ENCODE results near the gene TMEM203. TPM values are rescaled to one million over a fixed set of nuclear protein-coding genes. Genes with fewer than 3 reads are reported as not detected.

Gene TMEM203
- total RNA-seq, 1 donor from 2014 or later, result 36.5 TPM

GRCh38 chr9:137188490-137189296 is 16.8 kb downstream of the TMEM203 start, which contains the start of the genes ANAPC2 and SSNA1:
ANAPC2 (minus strand) TSS chr9:137188560; CDS start chr9:137188532, 28 bp downstream.
SSNA1 (plus strand) TSS chr9:137188676; CDS start chr9:137188727, 51 bp downstream.
- no peak for TF ChIP-seq CTCF (IDR thresholded peaks at IDR 0.05; ENCODE audit: partially characterized antibody, unreplicated experiment)
- peak within 1 kb of the TSS; percentile 96 for H3K4me3 Mint-ChIP-seq (ENCODE audit: unreplicated experiment)
- peaks cover 4% of the 10 kb centered on the region for H3K4me1 Mint-ChIP-seq (ENCODE audit: low read depth, unreplicated experiment)
- H3K36me3 Mint-ChIP-seq (ENCODE audit: unreplicated experiment), result no peaks in the 10 kb centered on the region
- H3K27ac Mint-ChIP-seq (ENCODE audit: unreplicated experiment), result peak within 1 kb of the TSS; percentile 85
- peaks cover 10% of the 10 kb centered on the region for H3K9me3 Mint-ChIP-seq (ENCODE audit: unreplicated experiment)
- DNase-seq, result peak; percentile 96
- H3K27me3 Mint-ChIP-seq (ENCODE audit: unreplicated experiment), result peaks cover 2% of the 10 kb centered on the region

- H3K4me3 Mint-ChIP-seq (ENCODE audit: unreplicated experiment), result peak overlapping the region; percentile 92
- no peak for TF ChIP-seq CTCF (IDR thresholded peaks at IDR 0.05; ENCODE audit: partially characterized antibody, unreplicated experiment)
- H3K27me3 Mint-ChIP-seq (ENCODE audit: unreplicated experiment), result peaks cover 2% of the 10 kb centered on the region
- peak overlapping the region; percentile 12 for H3K27ac Mint-ChIP-seq (ENCODE audit: unreplicated experiment)
- H3K4me1 Mint-ChIP-seq (ENCODE audit: low read depth, unreplicated experiment), result peaks cover 4% of the 10 kb centered on the region
- H3K9me3 Mint-ChIP-seq (ENCODE audit: unreplicated experiment), result peaks cover 10% of the 10 kb centered on the region
- DNase-seq, result no peak
- H3K36me3 Mint-ChIP-seq (ENCODE audit: unreplicated experiment), result no peaks in the 10 kb centered on the region
These were observed 17.4 kb downstream of the TMEM203 start for GRCh38 chr9:137188086-137188489.

- DNase-seq, result no peak
- Mint-ChIP-seq H3K4me1 (ENCODE audit: low read depth, unreplicated experiment) (peaks cover 4% of the 10 kb centered on the region), H3K4me3 (ENCODE audit: unreplicated experiment) (peak overlapping the region; percentile 92), H3K36me3 (ENCODE audit: unreplicated experiment) (no peaks in the 10 kb centered on the region), H3K27me3 (ENCODE audit: unreplicated experiment) (peaks cover 2% of the 10 kb centered on the region), H3K9me3 (ENCODE audit: unreplicated experiment) (peaks cover 10% of the 10 kb centered on the region), H3K27ac (ENCODE audit: unreplicated experiment) (peak overlapping the region; percentile 43)
- no peak for TF ChIP-seq CTCF (IDR thresholded peaks at IDR 0.05; ENCODE audit: partially characterized antibody, unreplicated experiment)
These were observed 18.1 kb downstream of the TMEM203 start for GRCh38 chr9:137187386-137187785.

GRCh38 chr9:137186385-137186784 is 19.1 kb downstream of the TMEM203 start:
- no peaks in the 10 kb centered on the region for H3K36me3 Mint-ChIP-seq (ENCODE audit: unreplicated experiment)
- peaks cover 4% of the 10 kb centered on the region for H3K4me1 Mint-ChIP-seq (ENCODE audit: low read depth, unreplicated experiment)
- TF ChIP-seq CTCF (IDR thresholded peaks at IDR 0.05; ENCODE audit: partially characterized antibody, unreplicated experiment), result no peak
- peaks cover 13% of the 10 kb centered on the region for H3K9me3 Mint-ChIP-seq (ENCODE audit: unreplicated experiment)
- DNase-seq, result no peak
- H3K4me3 Mint-ChIP-seq (ENCODE audit: unreplicated experiment), result peak overlapping the region; percentile 92
- peaks cover 4% of the 10 kb centered on the region for H3K27me3 Mint-ChIP-seq (ENCODE audit: unreplicated experiment)
- no peak overlapping the region for H3K27ac Mint-ChIP-seq (ENCODE audit: unreplicated experiment)

GRCh38 chr9:137185921-137186320 is 19.5 kb downstream of the TMEM203 start:
- DNase-seq, result no peak
- Mint-ChIP-seq H3K9me3 (ENCODE audit: unreplicated experiment) (peaks cover 13% of the 10 kb centered on the region), H3K4me3 (ENCODE audit: unreplicated experiment) (no peak overlapping the region), H3K27me3 (ENCODE audit: unreplicated experiment) (peaks cover 4% of the 10 kb centered on the region), H3K36me3 (ENCODE audit: unreplicated experiment) (no peaks in the 10 kb centered on the region), H3K27ac (ENCODE audit: unreplicated experiment) (no peak overlapping the region), H3K4me1 (ENCODE audit: low read depth, unreplicated experiment) (peaks cover 4% of the 10 kb centered on the region)
- no peak for TF ChIP-seq CTCF (IDR thresholded peaks at IDR 0.05; ENCODE audit: partially characterized antibody, unreplicated experiment)

All from glutamatergic neuron (in vitro differentiated cells).